Stimulated activated CD8-positive, alpha-beta memory T cell treated with anti-CD3 and anti-CD28 coated beads, Interleukin-12 subunit alpha, Interleukin-12 subunit beta, amount 100 ng/mL, for 4 hours (primary cell): ENCODE measurements around the gene LRP6.
"Not testable (repeated sequence)": the region's sequence is repeated elsewhere in the genome, so short reads cannot be mapped to it uniquely, and the experiment has no call there.

ENCODE experiments used
- DNase-seq: peaks from one replicate; pipeline ENCODE4 v3.0.0-alpha.2; 2020; ENCODE audit warnings: low read depth

The LRP6 gene

GRCh38 chr12:12265571-12266388, 1.1 kb downstream of the LRP6 start:
- DNase-seq = no peak

GRCh38 chr12:12265035-12265434, 1.8 kb downstream of the LRP6 start:
- no peak for DNase-seq

- DNase-seq = no peak
Observed at GRCh38 chr12:12263909-12264308, 2.9 kb downstream of the LRP6 start.

GRCh38 chr12:12256291-12256757, 10.5 kb downstream of the LRP6 start:
- DNase-seq = not testable (repeated sequence)

DNA sequence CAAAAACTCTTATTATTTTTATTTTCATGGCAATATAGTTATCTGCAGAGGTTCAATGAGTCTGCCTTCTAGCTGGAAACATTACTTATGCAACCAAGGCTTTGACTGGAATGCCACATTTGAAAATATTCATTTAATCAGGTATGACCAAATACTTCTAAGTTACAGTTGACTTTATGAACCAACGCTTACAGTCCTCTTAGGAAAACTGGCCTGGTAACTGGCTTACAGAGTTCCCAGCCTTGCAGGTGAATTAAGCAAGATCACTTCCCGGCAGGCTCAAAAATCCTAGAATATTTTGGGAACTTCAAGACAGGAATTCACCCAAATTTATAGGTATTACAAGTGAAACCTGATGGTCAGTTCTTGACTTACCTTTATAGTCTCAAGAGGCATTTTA, 12.3 kb downstream of the LRP6 start:
- no peak for DNase-seq

DNA sequence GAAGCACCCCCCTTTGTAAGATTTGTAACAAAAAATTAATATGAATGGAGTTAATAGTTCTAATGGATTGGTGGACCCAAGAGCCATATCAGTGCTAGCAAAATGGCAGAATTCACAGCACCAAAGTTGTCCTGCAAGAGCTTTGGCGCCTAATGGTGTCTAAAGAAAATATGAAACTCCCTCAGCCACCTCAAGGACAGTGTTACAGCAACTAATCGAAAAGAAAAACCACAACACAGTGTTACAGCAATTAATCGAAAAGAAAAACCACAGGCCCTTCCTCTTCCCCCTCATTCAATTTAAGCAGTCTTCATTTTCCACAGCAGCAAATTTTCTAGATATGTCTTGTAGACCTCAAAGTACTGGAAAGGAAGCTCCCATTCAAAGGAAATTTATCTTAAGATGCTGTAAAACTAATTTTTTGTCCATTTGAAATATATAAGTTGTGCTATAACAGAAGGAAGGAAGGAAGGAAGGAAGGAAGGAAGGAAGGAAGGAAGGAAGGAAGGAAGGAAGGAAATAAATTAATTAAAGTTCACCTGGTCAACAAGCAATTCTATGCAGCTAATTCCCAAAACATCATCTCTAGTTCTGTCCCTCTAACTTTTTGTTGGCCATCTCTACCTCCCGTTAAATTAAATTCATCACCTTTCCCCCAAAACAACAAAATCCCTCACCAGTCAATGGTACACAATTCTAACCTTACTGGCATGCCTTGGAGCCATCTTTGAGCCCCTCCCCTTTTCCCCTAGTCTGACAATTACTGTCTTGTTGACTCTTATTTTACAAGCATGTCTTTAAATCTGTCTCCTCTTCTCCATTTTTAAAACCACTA, 17.4 kb downstream of the LRP6 start:
- DNase-seq = no peak

- no peak for DNase-seq
Observed at GRCh38 chr12:12247584-12247983, 19.3 kb downstream of the LRP6 start.

DNA sequence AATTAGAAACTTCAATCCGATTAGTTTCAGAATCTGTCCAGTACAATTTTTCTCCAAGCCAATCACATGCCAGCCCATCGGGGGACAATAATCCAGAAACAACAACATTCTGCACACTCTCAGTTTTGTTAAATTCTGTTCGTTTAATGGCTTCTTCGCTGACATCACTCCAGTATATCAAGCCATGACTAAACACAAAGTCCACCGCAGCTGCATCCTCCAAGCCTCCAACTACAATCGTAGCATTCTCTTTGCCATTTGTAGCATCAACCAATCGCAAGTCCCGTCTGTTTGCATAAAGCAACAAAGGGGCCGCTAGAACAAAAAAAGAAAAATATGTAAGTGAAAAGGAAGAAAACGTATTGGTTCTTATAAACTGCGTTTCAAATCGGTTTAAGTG, 22.5 kb downstream of the LRP6 start:
- no peak for DNase-seq

- no peak for DNase-seq
Observed at GRCh38 chr12:12240662-12241340, 26.0 kb downstream of the LRP6 start.

DNA sequence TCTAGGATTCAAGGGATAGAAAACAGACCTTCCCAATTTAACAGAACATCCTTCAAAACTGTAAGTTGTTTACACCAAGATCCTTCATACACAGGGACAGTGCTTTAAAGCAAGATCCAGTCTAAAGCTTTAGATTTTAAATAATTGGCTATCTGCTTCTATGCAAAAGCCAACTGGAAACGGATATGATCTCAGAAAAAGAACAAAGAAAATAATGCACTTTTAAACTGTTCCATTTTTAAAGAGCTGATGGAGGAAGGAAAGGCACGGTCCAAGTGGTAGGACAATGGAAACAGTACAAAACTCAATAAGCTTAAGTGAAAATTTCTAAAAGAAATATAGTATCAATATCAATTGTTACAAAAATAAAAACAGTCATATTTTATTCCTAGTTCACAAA, 27.7 kb downstream of the LRP6 start:
- no peak for DNase-seq

- no peak for DNase-seq
Observed at GRCh38 chr12:12238605-12239004, 28.2 kb downstream of the LRP6 start.

- no peak for DNase-seq
Observed at GRCh38 chr12:12236896-12237295, 29.9 kb downstream of the LRP6 start.

GRCh38 chr12:12230275-12230674, 36.6 kb downstream of the LRP6 start:
- no peak for DNase-seq

DNA sequence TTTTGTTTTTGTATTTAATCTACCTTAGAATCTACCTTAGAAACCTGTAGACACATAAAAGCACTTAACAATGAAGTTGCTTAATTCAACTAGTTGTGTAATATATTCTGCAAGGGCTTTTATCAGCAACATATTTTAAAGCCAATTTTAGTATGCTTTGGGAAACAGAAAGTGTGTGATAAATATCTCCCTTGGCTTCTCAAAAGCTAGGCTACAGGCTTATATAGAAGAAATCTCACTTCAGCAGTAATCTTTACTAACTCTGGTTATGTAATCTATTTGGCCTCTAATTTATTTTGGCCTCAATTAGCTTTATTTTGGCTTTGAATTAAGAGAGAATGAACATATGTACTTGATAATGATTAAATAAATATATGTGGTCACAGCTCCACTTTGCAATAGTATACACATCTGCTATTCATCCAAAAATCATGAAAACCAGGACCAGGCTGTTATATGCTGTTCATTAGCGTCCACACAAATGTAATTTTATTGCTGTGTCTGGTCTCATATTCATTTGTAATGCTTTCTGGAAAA, 37.2 kb downstream of the LRP6 start:
- no peak for DNase-seq

GRCh38 chr12:12228402-12228801, 38.4 kb downstream of the LRP6 start:
- DNase-seq = no peak

- DNase-seq = no peak
Observed at GRCh38 chr12:12226187-12226586, 40.7 kb downstream of the LRP6 start.

GRCh38 chr12:12224240-12224940, 42.5 kb downstream of the LRP6 start:
- DNase-seq = no peak

- DNase-seq = no peak
Observed at GRCh38 chr12:12221560-12221959, 45.3 kb downstream of the LRP6 start.

DNA sequence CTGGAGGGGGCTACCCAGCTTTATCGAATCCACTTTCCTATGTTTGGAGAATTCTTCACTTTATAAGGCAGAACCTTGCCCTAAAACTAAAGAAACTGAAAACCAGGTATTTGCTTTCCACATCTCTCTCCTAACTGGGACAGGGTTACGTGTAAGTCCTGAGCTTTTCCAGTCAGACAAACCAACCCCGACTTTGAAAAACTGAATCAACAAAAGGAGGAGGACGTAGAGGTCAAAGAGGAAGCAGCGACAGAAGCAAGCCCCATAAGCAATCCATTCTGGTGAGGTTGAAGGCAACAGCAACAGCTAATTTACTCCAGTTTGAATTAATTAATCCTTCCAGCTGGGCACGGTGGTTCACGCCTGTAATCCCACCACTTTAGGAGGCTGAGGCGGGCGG, 47.2 kb downstream of the LRP6 start:
- no peak for DNase-seq

GRCh38 chr12:12217018-12217359, 49.9 kb downstream of the LRP6 start:
- DNase-seq = no peak

DNA sequence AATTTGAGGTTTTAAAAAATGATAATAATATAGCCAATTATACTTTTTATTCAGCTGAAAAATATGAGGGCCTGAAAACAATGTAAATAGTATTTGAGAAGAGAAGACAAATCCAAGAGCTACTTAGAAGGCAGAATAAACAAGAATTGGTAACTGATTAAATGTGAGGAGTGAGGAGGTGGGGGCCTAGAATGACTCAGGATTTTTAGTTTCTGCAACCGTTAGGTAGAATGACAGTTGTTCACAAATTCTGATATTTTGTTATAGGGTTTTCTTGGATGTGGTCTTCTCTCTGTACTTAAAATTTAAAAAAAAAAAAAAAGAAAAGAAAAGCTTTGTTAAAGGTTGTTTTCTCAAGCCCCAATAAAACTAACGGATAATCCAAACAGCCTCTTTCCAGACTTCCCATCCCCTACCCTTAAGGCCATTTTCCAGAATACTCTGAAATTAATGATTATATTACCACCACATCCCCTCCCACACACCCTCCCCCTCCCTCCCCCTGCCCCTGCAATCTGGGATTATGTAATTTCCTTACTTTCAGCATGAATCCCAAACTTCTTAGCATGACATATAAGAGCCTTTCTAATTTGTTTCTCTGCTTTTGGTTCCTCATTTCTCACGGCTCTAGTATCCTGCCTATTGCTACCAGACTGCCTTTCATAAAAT, 50.4 kb downstream of the LRP6 start:
- DNase-seq = no peak
